Stimulated activated naive CD4-positive, alpha-beta T cell treated with Interleukin-2 at 50 U/mL for 16 hours (primary cell): Measurements from ENCODE around the gene L1TD1.
"Not testable (repeated sequence)": the region's sequence is repeated elsewhere in the genome, so short reads cannot be mapped to it uniquely, and the experiment has no call there.

Experiments used
- DNase-seq: peaks from one replicate; lab custom pipeline; 2025; lab: John Stamatoyannopoulos, UW

L1TD1 gene

GRCh38 chr1:62198069-62198780 lies 3.6 kb downstream of the L1TD1 start:
- no peak for DNase-seq

- no peak for DNase-seq
These were observed 4.1 kb downstream of the L1TD1 start for GRCh38 chr1:62198781-62199125.

GRCh38 chr1:62207187-62207586 lies 12.5 kb downstream of the L1TD1 start:
- DNase-seq: no peak

- no peak for DNase-seq
These were observed 13.4 kb downstream of the L1TD1 start for GRCh38 chr1:62208087-62208486.

GRCh38 chr1:62208970-62209369 lies 14.3 kb downstream of the L1TD1 start:
- no peak for DNase-seq

GRCh38 chr1:62209931-62210595 lies 15.4 kb downstream of the L1TD1 start:
- DNase-seq: no peak

GRCh38 chr1:62210960-62211359 lies 16.3 kb downstream of the L1TD1 start:
- no peak for DNase-seq

- no peak for DNase-seq
These were observed 17.8 kb downstream of the L1TD1 start for GRCh38 chr1:62212411-62212810.

- DNase-seq: no peak
These were observed 18.6 kb downstream of the L1TD1 start for GRCh38 chr1:62213075-62213914.

- no peak for DNase-seq
These were observed 24.0 kb downstream of the L1TD1 start for GRCh38 chr1:62218604-62219003.

GRCh38 chr1:62220456-62220855 lies 25.8 kb downstream of the L1TD1 start:
- DNase-seq: not testable (repeated sequence)

- DNase-seq: no peak
These were observed 26.5 kb downstream of the L1TD1 start for GRCh38 chr1:62221171-62221570.

- no peak for DNase-seq
These were observed 27.7 kb downstream of the L1TD1 start for GRCh38 chr1:62222321-62222720.

GRCh38 chr1:62224182-62224581 lies 29.5 kb downstream of the L1TD1 start:
- no peak for DNase-seq

- DNase-seq: no peak
These were observed 32.8 kb downstream of the L1TD1 start for GRCh38 chr1:62227496-62227895.

- no peak for DNase-seq
These were observed 33.7 kb downstream of the L1TD1 start for GRCh38 chr1:62228136-62228882.

GRCh38 chr1:62228883-62229187 lies 34.2 kb downstream of the L1TD1 start:
- DNase-seq: no peak

GRCh38 chr1:62229468-62229867 lies 34.8 kb downstream of the L1TD1 start:
- no peak for DNase-seq

GRCh38 chr1:62229932-62230331 lies 35.3 kb downstream of the L1TD1 start:
- no peak for DNase-seq

GRCh38 chr1:62230718-62231117 lies 36.1 kb downstream of the L1TD1 start:
- no peak for DNase-seq

GRCh38 chr1:62232871-62233278 lies 38.2 kb downstream of the L1TD1 start:
- DNase-seq: no peak

GRCh38 chr1:62233926-62234450 lies 39.3 kb downstream of the L1TD1 start:
- DNase-seq: no peak
